ENCODE measurements around the gene CLDN4. TPM values are rescaled to one million over a fixed set of nuclear protein-coding genes. Genes with fewer than 3 reads are reported as not detected.
A peak's percentile ranks its signal among the peaks of the same experiment; 100 is the strongest.

The CLDN4 gene
- total RNA-seq, 1 experiment from 2014 or later: 15.6 TPM

- Mint-ChIP-seq H3K9me3 (peaks cover 2 to 7% of the 10 kb centered on the region in 2 experiments; a peak in 2 of 5 replicates), H3K27me3 (ENCODE audit: low read depth) (peaks cover 6% of the 10 kb centered on the region; the same call in 1 of the 2 replicates), H3K4me1 (peaks cover 28 to 41% of the 10 kb centered on the region in 2 experiments), H3K4me3 (no peak overlapping the region), H3K27ac (peak overlapping the region in 2 of 3 experiments; percentile 33 to 63; a peak in 2 of 7 replicates), H3K36me3 (ENCODE audit: insufficient read depth in 1 of 3, low read depth in 3 of 3) (peaks cover 0 to 4% (median 0%) of the 10 kb centered on the region in 3 experiments; a peak in 2 of 7 replicates)
- Histone ChIP-seq H3K79me1 (ENCODE audit: insufficient read depth, low read depth, low read length, poor library complexity, severe bottlenecking) (no peaks in the 10 kb centered on the region), H3K27me3 (ENCODE audit: insufficient read depth, low read length) (no peaks in the 10 kb centered on the region), H2BK12ac (ENCODE audit: insufficient read length, low read depth, low read length) (no peak overlapping the region), H3K23me2 (ENCODE audit: insufficient read length, low read depth, low read length, poor library complexity, severe bottlenecking) (no peaks in the 10 kb centered on the region), H3K4me1 (ENCODE audit: insufficient read depth, low read length) (no peaks in the 10 kb centered on the region), H3K27ac (ENCODE audit: insufficient read length, low read depth, low read length) (no peak overlapping the region), H3K56ac (ENCODE audit: insufficient read length, low read depth, low read length) (no peak overlapping the region), H3K23ac (ENCODE audit: insufficient read length, low read depth, low read length) (no peak overlapping the region), H4K91ac (ENCODE audit: insufficient read length, low read depth, low read length) (no peak overlapping the region), H4K8ac (replicated peaks; ENCODE audit: insufficient read length, low read depth, low read length) (no peak overlapping the region), H4K20me1 (ENCODE audit: control insufficient read depth, insufficient read depth, insufficient read length) (no peaks in the 10 kb centered on the region), H3K4ac (ENCODE audit: low read depth, low read length) (no peak overlapping the region), H3K9me3 (ENCODE audit: control insufficient read depth, low read depth, low read length) (no peaks in the 10 kb centered on the region), H2AK5ac (ENCODE audit: insufficient read length, low read length) (no peak overlapping the region), H2BK5ac (ENCODE audit: insufficient read length, low read length) (no peak overlapping the region), H3K14ac (ENCODE audit: insufficient read depth, low read length) (no peak overlapping the region), H2BK15ac (ENCODE audit: low read depth, low read length) (no peak overlapping the region), H3K18ac (ENCODE audit: insufficient read length, low read depth, low read length) (no peak overlapping the region), H3K9ac (ENCODE audit: extremely low read depth, insufficient read length, low read length) (no peak overlapping the region), H3K79me2 (ENCODE audit: insufficient read depth, low read length) (no peaks in the 10 kb centered on the region), H3K4me2 (ENCODE audit: insufficient read depth, insufficient read length, low read length) (no peak overlapping the region), H2BK20ac (ENCODE audit: low read depth, low read length, poor library complexity, severe bottlenecking) (no peak overlapping the region), H2AFZ (ENCODE audit: low read length) (no peak overlapping the region), H4K5ac (ENCODE audit: insufficient read length, low read depth, low read length) (no peak overlapping the region), H2BK120ac (ENCODE audit: low read depth, low read length, poor library complexity, severe bottlenecking) (no peak overlapping the region), H3T11ph (ENCODE audit: low read length) (no peak overlapping the region)
- TF ChIP-seq CTCF (conservative IDR thresholded peaks at IDR 0.05): no peak
- no CpG with 5 or more reads among the region's 10 CpGs for WGBS (ENCODE audit: extremely low coverage, insufficient read length, low lambda C conversion rate)
- no peak for DNase-seq
Observed at GRCh38 chr7:73847941-73848723, 17.3 kb downstream of the CLDN4 start.
